NCI-H2029 treated with DMSO at 0.1 percent for 48 hours (cell line): ENCODE data around the gene RBMS1.
A peak's percentile ranks its signal among the peaks of the same experiment; 100 is the strongest.

Experiments
- DNase-seq: peaks from one replicate; lab custom pipeline; 2025; lab: John Stamatoyannopoulos, UW

RBMS1 gene

GRCh38 chr2:160332318-160332717 is 161.3 kb downstream of the RBMS1 start:
- no peak for DNase-seq

DNA sequence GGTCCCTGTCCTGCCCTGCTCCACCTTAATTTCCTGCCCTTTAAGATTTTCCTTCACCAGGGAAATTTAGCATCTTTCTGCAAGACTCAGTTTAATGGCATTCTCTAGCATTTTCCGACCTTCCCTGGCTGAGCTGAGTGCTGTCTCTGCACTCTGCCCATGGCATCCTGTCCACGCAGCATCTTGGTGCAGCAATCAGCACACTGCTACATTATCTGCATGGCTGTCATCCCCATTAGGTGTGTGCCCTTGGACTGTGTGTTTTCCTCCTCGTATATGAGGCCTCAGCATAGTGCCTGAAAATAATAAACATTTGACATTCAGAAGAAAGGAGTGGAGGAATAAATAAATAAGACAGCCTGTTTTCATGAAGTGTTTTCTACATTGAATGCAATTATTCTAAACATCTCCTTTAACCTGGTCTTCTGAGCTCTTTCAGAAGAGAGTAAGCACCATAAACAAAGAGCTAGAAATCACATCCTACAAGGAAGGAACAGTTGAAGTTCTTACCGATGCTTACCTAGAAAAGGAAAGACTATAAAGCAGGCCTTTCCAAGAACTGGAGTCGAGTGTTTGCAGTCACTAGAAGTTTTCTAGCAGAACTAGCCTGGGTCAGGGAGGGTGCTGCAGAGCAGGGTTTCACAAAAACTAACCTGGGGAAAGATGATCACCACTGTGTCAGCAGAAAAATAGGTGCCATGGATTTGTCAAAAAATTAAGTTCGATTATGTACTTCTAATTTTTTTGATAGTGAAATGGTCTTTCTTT is 162.2 kb downstream of the RBMS1 start:
- no peak for DNase-seq

GRCh38 chr2:160328811-160329527 is 164.6 kb downstream of the RBMS1 start:
- no peak for DNase-seq

GRCh38 chr2:160326786-160327185 is 166.8 kb downstream of the RBMS1 start:
- DNase-seq: no peak

- no peak for DNase-seq
Observed at GRCh38 chr2:160325418-160325817, 168.2 kb downstream of the RBMS1 start.

- DNase-seq: no peak
Observed at GRCh38 chr2:160324917-160325316, 168.7 kb downstream of the RBMS1 start.

GRCh38 chr2:160324161-160324800 is 169.3 kb downstream of the RBMS1 start:
- peak; percentile 13 for DNase-seq

DNA sequence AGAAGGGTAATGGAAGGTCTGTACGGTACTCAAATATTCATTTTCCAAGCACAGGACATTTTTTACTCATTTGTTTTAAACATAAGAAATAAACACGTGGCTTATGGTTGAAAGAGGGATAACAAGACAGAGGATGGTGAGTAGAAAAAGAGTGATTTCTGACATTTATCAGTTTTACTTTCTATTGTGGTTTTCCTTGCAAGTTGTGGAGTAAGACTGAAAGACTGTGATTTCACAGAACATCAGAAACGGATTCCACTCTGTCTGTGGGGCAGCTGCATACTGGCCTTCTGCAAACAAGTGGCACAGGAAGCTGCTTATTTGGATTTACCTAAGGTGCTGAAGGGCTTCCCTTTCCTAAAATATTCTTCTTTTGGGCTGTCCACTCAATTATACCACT is 171.3 kb downstream of the RBMS1 start:
- DNase-seq: no peak

DNA sequence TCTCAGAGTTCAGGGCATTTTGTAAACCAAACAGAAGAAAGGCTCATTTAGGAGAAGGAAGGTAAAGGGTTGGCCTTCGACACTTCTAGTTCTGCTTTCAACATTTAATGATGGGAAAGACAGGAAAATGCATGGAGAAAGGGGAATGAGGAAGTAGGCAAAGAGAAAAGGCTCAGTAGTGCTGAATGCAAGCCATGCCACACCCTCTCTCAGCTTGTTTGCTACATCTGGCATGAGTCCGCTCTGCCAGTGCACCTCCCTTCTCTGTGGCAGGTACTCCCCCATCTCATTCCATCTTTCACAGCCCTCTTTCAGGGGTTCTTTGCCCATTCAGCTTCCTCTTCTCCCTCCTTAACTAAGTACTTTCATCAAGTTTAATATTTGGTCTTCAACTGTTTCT is 172.6 kb downstream of the RBMS1 start:
- DNase-seq: peak; percentile 6

GRCh38 chr2:160319700-160320099 is 173.9 kb downstream of the RBMS1 start:
- DNase-seq: no peak

- DNase-seq: no peak
Observed at GRCh38 chr2:160318218-160318617, 175.4 kb downstream of the RBMS1 start.

DNA sequence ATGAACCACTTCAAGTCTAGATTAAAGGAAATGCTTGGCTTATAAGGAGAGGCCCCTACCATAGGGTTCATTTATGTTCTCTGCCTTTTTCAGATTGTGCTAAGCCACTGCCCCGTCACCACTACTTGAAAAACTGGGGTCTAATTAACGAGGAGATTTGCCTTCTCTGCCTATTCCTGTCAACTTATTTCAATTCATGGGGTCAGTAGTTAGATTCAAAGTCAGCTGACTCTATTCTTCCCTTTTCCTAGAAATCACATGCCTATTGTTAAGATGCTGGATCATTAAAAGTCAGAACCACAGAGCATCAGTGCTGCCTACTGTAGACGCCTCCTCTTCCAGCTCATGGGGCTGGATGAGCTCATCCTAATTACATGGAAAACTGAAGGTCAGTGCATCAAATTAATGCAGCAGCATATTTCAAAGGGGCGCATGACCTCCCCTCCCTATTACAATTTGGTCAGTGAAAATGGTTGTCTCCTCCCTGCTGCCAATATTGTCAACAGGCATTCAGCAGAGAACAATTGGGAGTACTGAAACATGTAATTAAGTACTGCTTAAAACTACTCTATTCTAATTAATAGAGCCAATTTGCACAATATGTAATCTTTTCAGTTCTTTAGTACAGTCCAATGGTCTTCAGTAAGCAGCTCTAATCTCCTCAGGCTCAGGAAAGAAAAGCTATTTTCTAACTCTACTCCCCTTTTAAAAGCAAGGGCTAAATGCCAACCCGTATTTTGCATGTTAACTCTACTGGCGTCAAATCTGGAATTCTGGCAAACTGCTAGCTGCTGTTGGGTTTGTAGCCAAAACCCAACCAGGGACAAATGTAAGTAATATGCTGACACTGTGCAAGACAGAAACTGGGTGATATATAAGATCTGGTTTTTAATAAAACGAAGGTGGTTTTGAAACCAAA is 176.2 kb downstream of the RBMS1 start:
- DNase-seq: no peak

DNA sequence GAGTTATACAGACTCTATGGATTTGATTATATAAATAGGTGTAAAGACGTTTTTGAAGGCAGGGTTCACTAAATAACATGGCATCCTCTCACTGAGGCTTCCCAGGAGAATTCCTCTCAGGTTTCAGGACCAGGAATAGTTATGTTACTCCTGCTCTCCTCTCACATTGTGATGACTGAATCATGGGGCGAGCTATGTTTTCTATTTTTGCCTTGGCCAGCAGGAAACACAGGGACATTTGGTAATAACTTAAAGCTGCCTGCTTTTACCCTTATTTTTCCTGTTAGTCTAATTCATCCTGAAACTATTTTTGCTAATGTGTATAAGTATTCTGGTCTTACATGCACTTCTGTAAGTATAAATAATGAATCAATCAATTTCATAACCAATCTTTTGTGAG is 178.3 kb downstream of the RBMS1 start:
- no peak for DNase-seq

DNA sequence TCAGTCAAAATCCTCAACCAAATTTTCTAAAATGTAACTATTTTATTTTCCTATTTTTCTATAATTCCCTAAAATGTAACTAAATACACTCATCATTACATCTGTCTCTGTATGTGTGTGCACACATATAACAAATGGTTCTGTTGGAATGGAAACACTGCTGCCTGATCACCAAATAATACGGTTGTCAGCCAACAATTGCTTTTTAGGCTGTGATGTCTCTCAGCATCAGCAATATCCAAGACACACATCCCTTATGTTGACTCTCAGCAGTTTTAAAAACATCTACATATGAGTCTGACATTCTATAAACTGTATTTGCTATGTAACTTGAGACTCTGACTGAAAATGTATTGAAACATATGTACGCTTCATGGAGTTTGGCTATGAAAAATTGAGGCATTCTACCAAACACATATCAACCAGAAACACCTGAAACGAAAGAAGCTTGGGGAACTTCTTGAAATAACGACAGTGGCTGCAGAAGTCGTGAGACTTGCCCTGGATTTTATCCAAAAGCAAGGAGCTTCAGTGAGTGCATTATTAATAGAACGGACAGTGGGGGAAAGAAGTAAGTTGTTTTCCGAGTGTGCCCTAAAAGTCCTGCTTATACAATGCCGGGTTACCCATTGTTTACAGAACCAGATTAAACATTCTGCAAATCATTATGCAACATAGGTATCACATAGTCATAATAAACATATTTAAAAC is 183.3 kb downstream of the RBMS1 start:
- DNase-seq: no peak

DNA sequence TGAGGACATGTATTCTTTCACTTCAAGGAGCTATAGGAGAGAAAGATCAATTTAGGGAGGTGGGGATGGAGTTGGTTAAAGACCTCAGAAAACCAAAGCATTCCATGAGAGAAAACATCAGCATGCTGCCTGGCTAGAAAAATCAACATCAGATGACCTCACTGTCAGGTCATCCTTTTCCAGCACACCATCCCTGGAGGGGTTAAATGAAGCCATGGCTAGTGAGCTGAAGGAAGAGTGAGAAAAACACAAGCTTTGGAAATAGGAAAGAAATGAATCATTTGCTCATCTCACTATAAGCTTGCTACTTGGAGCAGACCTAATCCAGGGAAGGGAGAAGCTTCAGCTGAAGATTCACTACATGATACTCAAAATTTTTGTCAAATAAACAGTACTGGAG is 184.0 kb downstream of the RBMS1 start:
- DNase-seq: no peak

DNA sequence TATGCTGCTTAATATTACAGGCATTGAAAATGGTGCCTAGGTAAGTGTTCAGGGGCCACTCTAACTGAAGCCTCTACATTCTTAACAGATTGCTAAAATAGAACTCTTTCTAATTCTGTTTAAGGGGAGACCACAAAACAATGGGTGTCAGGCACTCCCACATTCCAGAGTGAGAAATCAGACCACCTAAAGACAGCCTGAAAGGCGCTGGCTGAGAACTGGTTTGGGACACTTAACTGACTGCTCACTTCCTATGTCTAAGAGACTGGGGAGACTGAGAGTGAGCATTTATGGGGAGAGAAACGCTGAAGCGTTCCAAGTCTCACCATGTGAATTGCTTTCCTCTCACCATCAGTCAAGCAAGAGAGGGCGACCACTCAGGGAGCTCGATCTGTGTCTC is 184.7 kb downstream of the RBMS1 start:
- no peak for DNase-seq

DNA sequence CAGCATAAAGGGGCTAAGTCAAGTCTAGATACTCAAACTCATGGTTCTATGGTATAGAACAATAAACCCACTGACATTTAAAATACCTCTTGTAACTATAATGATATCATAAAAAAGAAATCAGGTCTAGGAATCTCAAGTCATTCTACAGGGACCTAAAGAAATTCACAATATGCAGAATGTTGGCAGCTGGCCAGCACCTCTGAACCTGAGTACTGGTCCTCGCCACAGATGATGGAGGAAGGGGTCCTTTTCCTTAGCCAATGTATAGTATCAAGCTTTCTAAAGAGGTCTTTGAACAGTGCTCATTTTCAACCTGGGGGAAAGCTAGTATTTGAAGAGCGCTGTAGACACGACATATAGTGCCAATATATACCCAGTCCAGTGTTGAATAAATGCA is 185.1 kb downstream of the RBMS1 start:
- no peak for DNase-seq

GRCh38 chr2:160306985-160307384 is 186.6 kb downstream of the RBMS1 start:
- DNase-seq: no peak

DNA sequence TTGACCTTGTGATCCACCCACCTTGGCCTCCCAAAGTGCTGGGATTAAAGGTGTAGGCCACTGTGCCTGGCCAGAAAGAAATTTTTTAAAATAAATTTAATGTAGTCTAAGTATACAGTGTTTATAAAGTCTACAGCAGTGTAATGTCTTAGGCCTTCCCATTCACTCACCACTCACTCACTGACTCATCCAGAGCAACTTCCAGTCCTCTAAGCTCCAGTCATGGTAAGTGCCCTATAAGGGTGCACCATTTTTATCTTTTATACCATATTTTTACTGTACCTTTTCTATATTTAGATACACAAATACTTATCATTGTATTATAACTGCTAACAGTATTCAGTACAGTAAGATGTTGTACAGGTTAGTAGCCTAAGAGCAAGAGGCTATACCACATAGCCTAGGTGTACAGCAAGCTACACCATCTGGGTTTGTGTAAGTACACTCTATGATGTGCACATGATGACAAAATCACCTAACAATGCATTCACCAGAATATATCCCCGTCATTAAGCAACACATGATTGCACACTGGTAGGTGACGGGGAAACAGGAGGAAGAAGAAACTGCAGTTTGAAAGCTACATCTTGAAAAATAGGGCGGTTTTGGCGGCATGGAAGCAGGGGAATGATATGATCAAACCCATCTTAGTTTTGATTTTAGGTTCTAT is 188.4 kb downstream of the RBMS1 start:
- no peak for DNase-seq

DNA sequence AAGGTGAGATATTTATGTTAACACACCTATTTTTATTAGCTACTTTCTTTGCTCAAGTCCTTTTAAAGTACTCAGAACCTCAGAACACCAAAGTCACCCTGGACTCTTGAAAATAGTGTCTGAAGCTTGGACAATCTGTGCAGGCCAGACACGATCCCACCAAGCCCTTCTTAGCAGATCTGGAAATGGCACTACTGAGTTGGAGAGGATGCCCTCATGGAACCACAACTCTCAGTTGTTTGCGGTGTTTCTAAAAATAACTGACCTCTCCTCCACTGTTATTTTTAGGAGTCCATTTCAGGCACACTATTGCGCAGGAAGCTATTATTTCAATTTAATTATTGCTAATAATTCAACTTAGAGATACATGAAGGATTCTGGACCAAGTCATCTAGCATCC is 190.1 kb downstream of the RBMS1 start:
- DNase-seq: no peak

DNA sequence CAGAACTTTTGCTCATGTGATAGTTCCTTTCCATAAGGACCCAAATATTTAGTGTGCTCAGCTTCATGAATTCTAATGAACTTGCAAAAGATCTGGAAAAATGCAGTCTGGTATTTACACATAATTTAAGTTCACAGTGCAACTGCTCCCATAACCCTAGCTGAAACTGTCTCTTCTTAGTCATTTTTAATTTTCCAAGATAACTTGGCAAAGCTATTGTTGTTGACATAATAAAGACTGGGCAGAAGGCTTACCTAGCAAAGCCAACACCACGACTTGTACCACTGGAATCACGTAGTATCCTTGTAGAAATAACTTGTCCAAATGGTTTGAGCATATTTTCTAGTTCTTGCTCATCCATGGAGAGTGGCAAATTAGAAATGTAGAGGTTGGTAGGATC is 190.5 kb downstream of the RBMS1 start:
- no peak for DNase-seq
